ENCODE data around the gene SMG6.
"Not testable (repeated sequence)": the region's sequence is repeated elsewhere in the genome, so short reads cannot be mapped to it uniquely, and the experiment has no call there.

The SMG6 gene

DNA sequence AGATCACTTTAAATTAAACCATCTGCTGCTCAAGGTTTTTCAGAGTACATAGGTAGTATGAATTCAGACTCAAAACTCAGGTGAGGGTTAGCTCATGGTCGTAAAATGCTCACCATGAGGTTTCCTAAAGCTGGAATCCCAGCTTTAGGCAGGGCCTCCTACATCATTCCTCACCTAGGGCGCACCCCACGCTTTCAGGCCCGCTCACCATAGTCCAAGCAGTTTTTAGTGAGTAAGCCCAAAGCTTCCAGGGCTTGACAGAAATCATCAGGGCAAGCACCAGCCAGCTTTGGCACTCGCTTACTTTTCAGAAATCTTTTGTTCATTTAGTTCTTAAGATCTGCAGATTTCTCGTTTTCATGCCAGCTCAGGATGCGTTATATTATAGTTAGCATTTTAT is 158.9 kb downstream of the SMG6 start:
- no peak for DNase-seq (ENCODE audit: low spot score)

DNA sequence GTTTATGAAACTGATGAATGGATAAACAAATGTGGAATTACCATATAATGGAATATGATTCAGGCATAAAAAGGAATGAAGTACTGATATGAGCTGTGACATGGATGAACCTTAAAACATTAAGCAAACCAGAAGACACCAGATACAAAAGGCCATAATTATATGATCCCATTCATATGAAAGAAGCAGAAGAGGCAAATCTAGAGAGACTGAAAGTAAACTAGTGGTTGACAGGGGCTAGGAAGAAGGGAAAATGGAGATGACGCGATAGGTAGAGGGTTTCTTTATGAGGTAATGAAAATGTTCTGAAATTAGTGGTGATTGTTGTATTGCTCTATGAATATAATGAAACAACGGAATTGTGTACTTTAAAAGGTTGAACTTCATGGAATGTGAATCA is 160.3 kb downstream of the SMG6 start:
- no peak for DNase-seq (ENCODE audit: low spot score)

DNA sequence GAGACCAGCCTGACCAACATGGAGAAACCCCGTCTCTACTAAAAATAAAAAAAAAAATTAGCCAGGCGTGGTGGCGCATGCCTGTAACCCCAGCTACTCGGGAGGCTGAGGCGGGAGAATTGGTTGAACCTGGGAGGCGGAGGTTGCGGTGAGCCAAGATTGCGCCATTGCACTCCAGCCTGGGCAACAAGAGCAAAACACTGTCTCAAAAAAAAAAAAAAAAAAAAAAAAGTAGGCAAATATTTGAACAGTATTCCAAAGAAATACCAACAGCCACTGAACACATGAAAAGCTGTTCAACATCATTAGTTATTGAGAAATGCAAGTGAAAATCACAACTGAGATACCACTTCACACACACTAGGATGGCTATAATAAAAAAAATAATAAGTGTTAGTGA is 160.9 kb downstream of the SMG6 start:
- not testable (repeated sequence) for DNase-seq (ENCODE audit: low spot score)

DNA sequence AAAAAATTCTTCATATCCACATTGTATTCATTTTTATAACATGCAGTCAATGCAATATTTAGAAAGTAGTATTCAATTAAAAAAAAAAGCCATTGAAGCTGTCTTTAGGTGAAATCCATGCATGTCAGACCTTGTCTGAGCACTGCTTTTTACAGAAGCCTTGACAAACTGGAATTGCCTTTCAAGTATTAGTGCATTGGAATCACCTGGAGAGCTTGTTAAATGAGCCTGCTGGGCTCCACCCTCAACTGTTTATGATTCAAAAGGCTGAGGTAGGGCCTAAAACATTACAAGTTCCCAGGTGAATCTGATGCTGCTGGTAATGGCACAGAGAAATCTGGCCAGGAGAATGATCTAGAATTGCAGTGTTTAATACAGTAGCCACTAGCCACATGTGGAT is 162.9 kb downstream of the SMG6 start:
- DNase-seq (ENCODE audit: low spot score) = no peak

DNA sequence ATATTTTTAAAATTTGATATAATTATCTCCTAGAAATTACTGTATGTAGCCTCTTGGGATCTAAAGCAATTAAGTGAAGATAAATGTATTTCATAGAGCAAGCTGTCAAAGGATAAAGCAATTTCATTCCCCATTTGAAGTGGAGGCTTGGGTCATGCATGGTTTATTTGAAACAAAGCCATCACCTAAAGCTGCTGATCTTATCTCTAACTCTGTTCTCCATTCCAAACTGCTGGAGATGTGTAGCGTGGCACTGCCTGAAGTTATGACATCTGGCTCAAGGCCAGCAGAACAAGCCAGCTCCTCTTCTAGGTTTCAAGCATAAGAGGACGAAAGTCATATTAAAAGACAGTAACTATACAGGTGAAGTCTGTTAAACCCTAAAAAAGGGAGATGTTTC is 164.8 kb downstream of the SMG6 start:
- no peak for DNase-seq (ENCODE audit: low spot score)

DNA sequence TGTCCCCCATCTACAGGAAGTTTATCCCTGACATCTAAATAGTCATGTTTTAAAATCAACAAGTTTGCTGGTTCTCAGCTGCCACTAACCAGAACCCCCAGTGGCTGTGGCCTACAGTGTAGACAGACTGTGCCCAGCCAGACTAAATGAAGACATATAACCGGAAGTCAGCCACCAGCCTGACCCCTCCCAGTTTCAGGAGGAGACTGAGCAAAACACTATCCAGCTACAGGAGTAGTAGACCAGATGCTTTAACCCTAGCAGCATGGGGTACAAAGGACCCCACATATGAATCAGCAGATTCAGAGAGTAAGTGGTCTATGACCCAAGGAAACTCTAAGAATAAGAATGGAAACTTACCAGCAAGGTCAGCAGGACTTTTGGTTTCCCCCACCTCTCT is 165.3 kb downstream of the SMG6 start:
- DNase-seq (ENCODE audit: low spot score) = peak; percentile 20

DNA sequence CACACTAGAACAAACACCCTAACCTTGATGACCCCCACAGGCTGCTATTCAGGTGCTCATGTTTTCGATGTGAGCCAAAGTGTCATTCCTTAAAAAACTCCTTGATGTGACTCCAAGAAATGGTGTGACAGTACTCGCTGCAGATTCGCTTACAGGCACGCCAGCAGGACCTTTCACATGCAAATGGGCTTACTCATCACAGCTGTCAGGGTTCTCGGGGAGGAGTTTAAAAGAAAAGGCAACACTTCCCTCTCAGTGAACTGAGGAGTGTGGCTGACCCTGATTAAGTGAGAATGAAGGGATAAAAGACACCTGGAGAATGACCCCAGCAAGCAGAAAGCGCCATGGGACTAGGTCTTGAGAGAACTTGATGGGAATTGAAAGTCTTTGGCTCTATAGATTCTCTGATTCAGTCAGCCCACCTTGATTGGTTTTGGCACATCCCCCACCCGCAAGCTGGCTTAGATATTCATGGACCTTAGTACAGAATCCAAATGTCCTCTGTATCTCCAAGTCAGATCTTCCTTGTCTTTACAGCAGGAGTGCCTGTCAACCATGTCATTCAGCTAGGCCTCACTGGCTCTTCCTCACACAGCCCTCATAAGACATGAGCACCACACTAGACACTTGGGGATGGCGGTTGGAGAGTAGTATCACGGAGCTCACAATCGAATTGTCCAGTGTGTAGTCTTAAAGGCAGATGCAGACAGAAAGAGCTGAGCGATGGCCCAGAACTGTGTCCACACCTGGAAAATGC is 166.1 kb downstream of the SMG6 start:
- peak; percentile 37 for DNase-seq (ENCODE audit: low spot score)

DNA sequence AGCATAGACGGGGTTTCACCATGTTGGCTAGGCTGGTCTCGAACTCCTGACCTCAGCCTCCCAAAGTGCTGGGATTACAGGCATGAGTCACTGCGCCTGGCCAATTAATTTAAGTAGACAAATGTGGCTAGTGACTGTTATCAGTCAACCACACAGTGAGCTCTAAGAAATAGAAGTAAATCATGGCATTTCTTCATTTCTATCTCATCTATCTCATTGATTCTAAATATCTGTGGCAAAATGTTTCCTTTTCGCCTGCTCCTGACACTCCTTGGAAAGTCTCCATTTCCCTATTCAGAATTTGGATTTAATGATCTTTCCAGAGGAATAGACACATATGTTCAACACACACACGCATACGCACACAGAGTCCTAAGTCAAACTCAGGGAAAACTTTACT is 167.3 kb downstream of the SMG6 start:
- DNase-seq (ENCODE audit: low spot score) = no peak

DNA sequence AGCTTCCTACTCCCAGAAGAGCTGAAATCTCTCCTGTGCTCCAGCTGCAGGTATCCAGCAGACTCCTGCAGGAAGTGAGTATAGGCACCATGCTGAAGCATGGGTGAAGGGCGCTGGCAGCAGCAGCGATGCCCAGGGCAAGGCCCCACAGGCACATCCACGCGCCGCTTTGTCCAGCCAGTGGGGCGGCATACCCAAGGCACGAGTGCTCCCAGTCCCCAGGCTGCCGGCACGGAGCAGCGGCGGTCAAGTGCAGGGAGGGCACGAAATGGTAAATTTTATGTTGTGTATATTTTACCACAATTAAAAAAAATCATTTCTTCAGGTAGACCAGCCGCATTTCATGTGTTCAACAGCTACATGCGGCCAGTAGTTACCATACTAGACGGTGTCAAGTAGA is 175.6 kb downstream of the SMG6 start:
- no peak for DNase-seq (ENCODE audit: low spot score)

DNA sequence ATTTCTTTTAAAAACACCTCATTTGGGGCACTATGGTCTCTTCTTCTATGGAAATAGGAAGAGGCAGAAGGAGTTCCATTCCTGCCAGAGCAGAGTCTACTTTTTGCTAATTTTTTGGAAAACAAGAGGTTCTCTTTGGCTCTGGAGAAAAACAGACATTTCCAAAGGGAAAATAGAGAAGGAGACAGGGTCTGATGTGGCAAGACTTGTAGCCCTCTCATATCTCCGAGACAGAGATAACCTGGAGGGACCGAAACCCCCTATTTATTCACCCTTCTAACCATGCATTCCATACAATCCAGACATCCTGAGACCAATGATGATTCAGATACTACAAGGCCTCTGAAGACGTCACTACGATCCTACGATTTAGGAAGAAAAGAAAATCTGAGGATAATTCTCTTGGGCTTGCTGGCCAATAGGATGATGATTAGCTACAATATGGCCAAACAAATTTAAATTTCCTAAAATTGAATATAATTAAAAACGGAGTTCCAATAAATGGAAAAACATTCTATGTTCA is 178.5 kb downstream of the SMG6 start:
- DNase-seq (ENCODE audit: low spot score) = no peak

DNA sequence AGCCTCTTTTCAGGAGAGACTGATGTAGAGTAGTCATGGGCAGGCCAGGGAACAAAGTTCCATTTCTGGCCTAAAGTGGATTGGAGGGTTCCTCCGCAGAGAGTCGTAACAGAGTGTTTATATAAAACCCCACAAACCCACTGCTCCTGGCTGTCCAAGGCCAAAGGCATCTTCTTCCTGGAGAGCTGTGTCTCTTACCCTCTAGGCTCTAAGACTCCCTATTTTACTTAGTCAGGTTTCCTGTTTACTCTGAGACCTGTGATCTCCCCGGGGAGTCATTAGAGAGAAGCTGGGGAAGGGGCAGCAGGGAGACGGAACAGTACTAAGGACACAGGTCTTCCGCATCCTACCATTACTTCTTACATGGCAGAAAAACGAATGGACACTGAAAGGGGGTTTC is 179.2 kb downstream of the SMG6 start:
- DNase-seq (ENCODE audit: low spot score) = no peak

DNA sequence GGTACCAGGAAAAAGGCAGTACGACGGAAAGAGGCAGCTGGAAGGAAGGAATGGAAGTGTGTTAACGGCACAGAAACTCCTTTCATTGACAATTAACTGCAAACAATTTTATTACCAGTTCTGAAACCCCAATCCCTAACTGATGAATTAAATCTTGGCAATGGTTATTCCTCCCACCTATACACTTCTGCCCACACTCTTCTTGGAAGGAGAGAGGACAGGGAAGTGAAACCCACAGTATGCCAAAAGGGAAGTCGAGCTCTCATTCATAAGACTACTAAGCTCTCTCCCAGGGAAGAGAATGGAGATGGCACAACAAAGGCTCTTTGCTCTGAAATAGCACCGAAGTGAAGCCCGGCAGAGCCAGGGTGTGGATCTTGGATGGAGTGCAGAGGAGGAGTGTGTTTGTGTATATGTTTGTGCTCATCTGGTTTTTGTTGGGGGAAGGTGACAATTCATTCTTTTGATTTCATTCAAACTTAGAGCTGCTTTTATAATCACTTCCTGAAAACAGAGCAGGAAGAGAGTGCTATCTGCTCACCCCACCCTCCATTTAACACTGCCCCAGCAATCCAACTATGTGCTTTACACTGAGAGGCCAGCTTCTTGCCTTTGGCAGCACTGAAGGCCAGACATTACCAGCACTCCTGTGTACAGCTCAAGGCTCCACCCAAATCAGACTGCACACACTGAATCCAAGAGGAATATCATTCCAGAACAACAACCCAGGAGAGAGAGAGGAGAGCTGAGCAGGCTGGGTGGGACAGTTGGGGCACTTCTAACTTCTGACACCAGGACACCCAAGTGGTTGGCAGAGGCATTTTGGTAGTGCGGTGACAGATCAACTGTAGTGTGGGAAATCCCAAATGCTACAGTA is 180.0 kb downstream of the SMG6 start:
- DNase-seq (ENCODE audit: low spot score) = peak; percentile 49

DNA sequence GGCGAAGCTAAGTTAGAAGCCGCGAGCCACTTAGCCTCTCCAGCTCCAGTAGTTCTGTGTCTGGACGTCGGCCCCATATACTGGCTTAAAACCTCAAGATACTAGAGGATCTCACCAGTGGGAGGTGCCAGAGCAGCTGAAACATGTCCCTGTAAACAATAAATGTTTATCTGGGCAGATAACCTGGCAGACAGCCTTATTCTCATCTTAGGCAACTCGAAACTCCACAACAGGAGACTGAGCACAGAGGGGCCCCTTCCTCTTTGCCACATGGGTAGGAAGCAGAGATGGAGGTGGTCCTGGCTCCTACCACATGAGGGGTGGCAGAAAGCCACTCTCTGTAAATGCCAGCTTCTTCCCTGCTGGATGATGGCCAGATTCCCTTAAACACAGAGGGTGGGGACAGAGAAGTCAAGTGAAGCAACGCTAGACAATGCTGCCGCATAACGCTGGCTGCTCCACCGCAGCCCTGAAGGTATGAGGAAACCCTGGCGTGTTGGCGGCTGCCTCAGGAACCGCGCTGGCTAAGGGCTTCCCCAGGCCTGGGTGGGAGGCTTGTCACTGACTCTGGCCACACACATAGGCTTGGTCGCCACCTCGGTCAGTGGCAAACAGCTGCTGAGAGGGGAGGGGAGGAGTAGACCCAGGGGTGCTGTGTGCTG is 180.8 kb downstream of the SMG6 start:
- no peak for DNase-seq (ENCODE audit: low spot score)

DNA sequence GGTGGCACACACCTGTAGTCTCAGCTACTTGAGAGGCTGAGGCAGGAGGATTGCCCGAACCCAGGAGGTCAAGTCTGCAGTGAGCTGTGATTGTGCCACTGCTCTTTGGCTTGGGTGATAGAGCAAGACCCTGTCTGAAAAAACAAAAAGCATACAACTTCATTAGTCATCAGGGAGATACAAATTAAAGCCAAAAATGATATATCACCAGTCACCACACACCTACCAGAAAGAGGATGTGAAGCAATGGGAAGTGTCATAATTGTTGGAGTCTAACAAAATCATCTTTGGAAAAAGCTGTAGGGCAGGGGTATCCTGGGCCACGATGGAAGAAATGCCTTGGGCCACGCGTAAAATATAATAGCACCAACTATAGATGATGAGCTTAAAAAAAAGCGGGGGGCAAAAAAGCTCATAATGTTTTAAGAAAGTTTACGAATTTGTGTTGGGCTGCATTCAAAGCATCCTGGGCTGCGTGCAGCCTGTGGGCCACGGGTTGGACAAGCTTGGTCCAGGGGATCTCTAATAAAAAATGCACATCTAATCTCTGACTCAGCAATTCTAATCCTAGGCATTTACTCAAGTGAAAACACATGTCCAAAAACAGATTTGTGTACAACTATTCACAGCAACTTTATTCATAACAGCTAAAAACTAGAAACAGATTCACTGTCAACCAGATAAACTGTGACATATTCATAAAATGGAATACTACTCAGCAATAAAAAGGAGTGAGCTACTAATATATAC is 182.8 kb downstream of the SMG6 start:
- no peak for DNase-seq (ENCODE audit: low spot score)

DNA sequence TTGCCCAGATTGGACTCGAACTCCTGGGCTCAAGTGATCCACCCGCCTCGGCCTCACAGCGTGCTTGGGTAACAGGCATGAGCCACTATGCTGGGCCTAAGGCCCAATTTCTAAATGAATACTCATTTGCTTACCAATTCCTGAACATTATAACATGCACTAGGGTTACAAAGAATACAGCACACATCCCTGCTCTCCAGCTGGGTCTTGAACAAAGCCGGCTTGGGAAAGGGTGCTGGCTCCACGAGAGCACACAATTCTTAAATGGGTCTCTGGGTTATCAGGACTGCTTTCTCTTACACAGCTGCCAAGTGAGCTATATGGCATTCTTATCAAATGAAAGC is 190.3 kb downstream of the SMG6 start:
- DNase-seq (ENCODE audit: low spot score) = no peak

DNA sequence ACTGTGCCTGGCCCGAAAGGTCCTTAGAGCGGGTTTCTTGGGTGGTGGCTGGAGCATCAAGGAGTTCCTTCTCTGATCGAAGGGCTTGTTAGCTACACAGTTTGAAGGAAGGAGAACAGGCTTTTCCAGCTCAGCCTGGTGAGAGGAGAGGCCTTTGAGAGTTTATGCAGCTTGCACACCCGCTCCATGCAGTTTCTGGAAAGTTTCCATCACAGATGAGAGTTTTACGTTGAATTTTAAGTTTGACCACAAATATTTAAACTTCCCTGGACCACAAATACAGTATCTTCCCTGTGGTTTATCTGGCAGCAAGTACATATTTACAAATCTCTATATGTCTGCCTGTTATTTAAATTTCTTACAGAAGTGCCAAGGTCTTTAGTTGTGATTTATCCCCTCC is 191.9 kb downstream of the SMG6 start:
- DNase-seq (ENCODE audit: low spot score) = no peak

DNA sequence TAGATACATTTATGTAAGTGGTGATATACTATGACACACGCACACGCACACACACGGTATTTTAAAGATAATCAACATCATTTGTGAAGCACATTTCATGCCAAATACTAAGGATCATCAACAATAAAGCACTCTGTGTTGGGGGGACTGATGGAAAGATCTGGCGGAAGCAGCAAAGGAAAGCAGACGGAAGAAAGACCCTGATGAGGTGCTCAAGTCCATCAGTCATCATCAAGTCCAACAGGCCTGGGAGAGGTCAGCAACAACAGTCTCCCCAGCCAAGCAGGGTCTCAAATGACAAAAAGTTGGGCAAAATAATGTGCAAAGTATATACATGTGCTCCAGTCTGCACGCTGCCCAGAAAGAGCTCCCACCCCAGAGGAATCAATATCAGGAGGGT is 193.1 kb downstream of the SMG6 start:
- DNase-seq (ENCODE audit: low spot score) = no peak

DNA sequence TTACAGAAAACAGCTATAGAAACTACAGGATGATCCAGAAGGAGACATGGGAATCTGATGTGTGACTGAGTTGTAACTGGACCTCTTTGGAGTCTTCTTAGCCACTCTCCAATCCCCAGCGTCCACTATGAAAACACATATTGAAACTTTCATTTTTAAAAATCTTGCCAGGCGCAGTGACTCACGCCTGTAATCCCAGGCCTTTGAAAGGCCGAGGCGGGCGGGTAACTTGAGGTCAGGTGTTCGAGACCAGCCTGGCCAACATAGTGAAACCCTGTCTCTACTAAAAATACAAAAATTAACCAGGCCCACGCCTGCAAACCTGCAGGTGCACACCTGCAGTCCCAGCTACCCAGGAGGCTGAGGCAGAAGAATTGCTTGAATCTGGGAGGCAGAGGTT is 195.4 kb downstream of the SMG6 start:
- DNase-seq (ENCODE audit: low spot score) = no peak

DNA sequence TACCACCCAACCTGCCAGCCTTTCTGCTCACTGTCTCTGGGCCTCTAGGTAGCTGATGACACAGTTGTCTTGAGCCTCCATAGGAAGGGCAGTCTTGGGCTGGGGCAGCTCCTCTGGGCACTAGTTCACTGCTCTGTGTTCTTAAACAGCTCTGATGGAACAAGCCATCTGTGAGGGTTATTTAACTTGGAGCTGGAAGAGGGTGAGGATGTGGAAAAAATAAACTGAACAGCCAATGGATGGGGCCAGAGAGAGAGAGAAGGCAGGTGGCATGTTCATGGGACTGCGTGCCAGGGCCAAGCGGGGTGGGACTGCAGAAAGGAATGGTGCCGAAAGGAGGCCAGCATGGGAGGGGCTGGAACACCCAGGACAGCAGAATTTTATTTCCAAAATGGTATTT is 196.1 kb downstream of the SMG6 start:
- no peak for DNase-seq (ENCODE audit: low spot score)

DNA sequence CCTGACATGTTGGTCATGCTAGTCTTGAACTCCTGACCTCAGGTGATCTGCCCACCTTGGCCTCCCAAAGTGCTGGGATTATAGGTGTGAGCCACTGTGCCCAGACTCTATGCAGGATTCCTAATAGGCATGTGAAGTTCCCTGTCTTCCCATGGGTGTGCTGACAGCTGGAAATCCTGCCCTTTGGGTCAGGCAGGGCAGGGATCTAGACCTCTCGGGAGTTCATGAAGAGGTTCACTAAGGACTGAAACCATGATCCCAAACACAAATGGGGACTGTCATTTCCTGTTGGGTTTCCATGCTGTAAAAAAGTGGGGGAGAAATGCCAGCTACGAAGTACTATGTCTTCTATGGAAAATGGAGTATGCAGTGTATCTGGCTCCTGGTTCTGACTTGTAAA is 196.5 kb downstream of the SMG6 start:
- DNase-seq (ENCODE audit: low spot score) = no peak

DNA sequence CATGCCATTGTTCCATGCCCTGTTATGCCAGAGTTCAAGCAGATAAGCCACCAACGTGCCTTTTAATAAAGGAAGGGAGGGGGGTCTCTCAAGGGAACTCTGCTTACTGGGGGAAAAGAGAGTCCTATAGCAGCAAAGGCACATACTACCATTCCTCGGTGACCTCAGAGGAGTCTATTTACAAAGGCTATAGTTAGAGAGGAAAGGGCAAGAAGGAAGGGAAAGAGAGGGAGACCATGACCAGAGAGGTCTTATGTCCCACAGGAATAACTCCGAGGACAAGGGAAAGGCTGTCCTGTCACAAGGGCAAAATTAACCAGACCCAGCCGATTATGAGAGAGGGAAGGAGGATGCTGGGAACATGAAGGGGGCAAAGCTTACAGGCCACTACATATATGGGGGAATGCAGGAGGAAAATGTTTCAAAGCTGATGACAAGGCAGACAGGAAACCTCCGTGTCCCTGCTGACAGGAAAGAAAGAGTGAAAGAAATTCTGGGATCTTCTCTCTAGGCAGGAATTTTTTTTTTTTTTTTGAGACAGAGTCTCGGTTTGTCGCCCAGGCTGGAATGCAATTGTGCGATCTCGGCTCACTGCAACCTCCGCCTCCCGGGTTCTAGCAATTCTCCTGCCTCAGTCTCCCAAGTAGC is 197.2 kb downstream of the SMG6 start:
- no peak for DNase-seq (ENCODE audit: low spot score)

DNA sequence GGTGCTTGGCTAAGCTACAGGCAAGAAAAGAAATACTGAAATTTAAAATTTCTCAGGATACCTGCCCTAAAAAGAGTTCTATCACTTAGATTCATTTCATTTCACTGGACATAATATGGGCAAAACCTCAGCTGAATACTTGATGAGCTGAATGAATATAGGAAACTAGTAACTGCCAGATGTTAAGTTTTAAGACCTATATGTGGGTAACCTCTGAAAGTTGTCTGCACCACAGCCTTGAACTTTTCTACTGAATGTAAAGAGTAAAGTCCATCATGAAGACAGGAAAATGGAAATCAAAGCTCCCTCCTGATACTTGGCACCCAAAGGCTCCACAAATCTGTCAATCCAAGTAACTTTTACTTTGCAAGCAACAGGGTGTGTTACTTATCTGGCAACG is 197.9 kb downstream of the SMG6 start:
- DNase-seq (ENCODE audit: low spot score) = no peak
